Ovary (tissue), 3 donors: Measurements from ENCODE around the gene VPS26A.

Experiments
- EP300 ChIP-seq: sonication (generic); formaldehyde crosslinking; IDR thresholded peaks from one replicate; pipeline ENCODE4 v1.6.1; 2017; ENCODE audit warnings: antibody characterized with exemption
- POLR2A ChIP-seq: fragments of 450-650 bp; IDR thresholded peaks from one replicate; pipeline ENCODE4 v1.6.1; 2017; ENCODE audit warnings: antibody characterized with exemption, mild to moderate bottlenecking, moderate library complexity
- TF ChIP-seq, protein P1 (sequence below), 3 donors: fragments of 450-650 bp in 2 of 3; fragments of 200-600 bp in 1 of 3; IDR thresholded peaks; one replicate each; pipeline versions ENCODE4 v1.5.1 to v1.8.0; 2016 to 2022; ENCODE audit warnings: antibody characterized with exemption in 3 of 3, mild to moderate bottlenecking in 1 of 3
- donor health status: DM: no; HTN: no; CAD: no.

- TF ChIP-seq EP300 (no peak), POLR2A (no peak)
- TF ChIP-seq, protein P1, sequence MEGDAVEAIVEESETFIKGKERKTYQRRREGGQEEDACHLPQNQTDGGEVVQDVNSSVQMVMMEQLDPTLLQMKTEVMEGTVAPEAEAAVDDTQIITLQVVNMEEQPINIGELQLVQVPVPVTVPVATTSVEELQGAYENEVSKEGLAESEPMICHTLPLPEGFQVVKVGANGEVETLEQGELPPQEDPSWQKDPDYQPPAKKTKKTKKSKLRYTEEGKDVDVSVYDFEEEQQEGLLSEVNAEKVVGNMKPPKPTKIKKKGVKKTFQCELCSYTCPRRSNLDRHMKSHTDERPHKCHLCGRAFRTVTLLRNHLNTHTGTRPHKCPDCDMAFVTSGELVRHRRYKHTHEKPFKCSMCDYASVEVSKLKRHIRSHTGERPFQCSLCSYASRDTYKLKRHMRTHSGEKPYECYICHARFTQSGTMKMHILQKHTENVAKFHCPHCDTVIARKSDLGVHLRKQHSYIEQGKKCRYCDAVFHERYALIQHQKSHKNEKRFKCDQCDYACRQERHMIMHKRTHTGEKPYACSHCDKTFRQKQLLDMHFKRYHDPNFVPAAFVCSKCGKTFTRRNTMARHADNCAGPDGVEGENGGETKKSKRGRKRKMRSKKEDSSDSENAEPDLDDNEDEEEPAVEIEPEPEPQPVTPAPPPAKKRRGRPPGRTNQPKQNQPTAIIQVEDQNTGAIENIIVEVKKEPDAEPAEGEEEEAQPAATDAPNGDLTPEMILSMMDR (IDR thresholded peaks at IDR 0.05), result no peak
Observed at GRCh38 chr10:69220507-69220906, 96.5 kb downstream of the VPS26A start.
